Neural crest cell (in vitro differentiated cells): ENCODE measurements around the gene CDKL1. TPM values are rescaled to one million over a fixed set of nuclear protein-coding genes. Genes with fewer than 3 reads are reported as not detected.

ENCODE experiments used
- DNase-seq: peaks from one replicate; pipeline ENCODE4 v3.0.0; 2021; ENCODE audit warnings: low read depth, mixed read lengths, low spot score
- H3K27ac Mint-ChIP-seq: one replicate; pipeline ENCODE4 v1.8.0; 2021; ENCODE audit warnings: mild to moderate bottlenecking, mixed read lengths; ENCODE audit not compliant: unreplicated experiment
- H3K27me3 Mint-ChIP-seq: 2 replicates; pipeline ENCODE4 v1.8.0; 2021; ENCODE audit warnings: low read depth, mild to moderate bottlenecking, mixed read lengths
- H3K36me3 Mint-ChIP-seq: 2 replicates; pipeline ENCODE4 v1.8.0; 2021; ENCODE audit warnings: low read depth, mild to moderate bottlenecking, mixed read lengths
- H3K4me1 Mint-ChIP-seq: 2 replicates; pipeline ENCODE4 v1.8.0; 2021; ENCODE audit warnings: mixed read lengths
- H3K4me3 Mint-ChIP-seq: one replicate; pipeline ENCODE4 v1.8.0; 2021; ENCODE audit warnings: mild to moderate bottlenecking, mixed read lengths
- H3K9me3 Mint-ChIP-seq: 2 replicates; pipeline ENCODE4 v1.8.0; 2021; ENCODE audit warnings: mixed read lengths
- microRNA-seq: library from miRNA; unstranded; fragments of <30 nt; microRNA quantifications from one replicate; pipeline ENCODE4, GENCODE V29; 2020
- total RNA-seq: library from RNA; stranded (reverse); gene quantifications from 2 replicates; pipeline ENCODE4 v1.2.1, GENCODE V29; 2021
- TF ChIP-seq, protein P1 (sequence below): fragments of 200-600 bp; sonication (generic); conservative IDR thresholded peaks from 2 replicates; pipeline ENCODE4 v1.5.0; 2021; ENCODE audit warnings: antibody characterized with exemption, mild to moderate bottlenecking

CDKL1 gene
- total RNA-seq, 1 donor from 2014 or later = 6.1 TPM

DNA sequence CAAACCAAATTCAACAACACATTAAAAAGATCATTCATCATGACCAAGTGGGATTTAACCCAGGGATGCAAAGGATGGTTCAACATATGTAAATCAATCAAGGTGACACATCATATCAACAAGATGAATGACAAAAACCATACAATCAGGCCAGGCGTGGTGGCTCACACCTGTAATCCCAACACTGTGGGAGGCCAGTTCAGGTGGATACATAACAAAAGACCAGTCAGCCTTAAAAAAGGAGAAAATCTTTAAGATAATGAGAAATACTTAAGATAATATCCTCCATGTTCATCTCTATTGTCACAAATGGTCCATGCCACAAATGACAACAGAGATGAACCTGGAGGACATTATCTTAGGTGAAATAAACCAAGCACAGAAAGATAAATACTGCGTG, 97.1 kb downstream of the CDKL1 start:
- TF ChIP-seq, protein P1, sequence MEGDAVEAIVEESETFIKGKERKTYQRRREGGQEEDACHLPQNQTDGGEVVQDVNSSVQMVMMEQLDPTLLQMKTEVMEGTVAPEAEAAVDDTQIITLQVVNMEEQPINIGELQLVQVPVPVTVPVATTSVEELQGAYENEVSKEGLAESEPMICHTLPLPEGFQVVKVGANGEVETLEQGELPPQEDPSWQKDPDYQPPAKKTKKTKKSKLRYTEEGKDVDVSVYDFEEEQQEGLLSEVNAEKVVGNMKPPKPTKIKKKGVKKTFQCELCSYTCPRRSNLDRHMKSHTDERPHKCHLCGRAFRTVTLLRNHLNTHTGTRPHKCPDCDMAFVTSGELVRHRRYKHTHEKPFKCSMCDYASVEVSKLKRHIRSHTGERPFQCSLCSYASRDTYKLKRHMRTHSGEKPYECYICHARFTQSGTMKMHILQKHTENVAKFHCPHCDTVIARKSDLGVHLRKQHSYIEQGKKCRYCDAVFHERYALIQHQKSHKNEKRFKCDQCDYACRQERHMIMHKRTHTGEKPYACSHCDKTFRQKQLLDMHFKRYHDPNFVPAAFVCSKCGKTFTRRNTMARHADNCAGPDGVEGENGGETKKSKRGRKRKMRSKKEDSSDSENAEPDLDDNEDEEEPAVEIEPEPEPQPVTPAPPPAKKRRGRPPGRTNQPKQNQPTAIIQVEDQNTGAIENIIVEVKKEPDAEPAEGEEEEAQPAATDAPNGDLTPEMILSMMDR = no peak
- no peak for DNase-seq

DNA sequence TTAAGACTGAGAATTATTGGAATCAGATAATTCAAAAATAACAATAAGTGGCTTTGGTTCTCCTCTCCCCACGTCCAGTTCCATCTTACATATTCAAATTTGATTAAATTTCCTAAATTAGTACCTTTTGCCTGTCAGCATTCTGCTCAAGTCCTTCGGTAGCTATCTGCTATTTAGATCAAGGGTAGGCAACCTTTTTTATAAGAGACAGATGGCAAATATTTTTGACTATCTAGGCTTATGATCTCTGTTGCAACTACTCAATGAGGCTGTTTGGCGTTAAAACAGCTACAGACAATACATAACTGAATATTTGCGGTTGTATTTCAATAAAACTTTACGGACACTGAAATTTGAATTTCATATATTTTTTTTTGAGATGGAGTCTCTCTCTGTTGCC, 106.4 kb downstream of the CDKL1 start:
- no peaks in the 10 kb centered on the region for H3K27me3 Mint-ChIP-seq
- H3K4me3 Mint-ChIP-seq = no peak overlapping the region
- no peaks in the 10 kb centered on the region for H3K4me1 Mint-ChIP-seq
- H3K9me3 Mint-ChIP-seq = peaks cover 2% of the 10 kb centered on the region
- no peak for DNase-seq
- no peak overlapping the region for H3K27ac Mint-ChIP-seq
- TF ChIP-seq, protein P1 = no peak
- peaks cover 36% of the 10 kb centered on the region for H3K36me3 Mint-ChIP-seq

More for the DNA sequence above, 97.1 kb downstream of the CDKL1 start:
- Mint-ChIP-seq H3K4me1 (no peaks in the 10 kb centered on the region), H3K27ac (no peak overlapping the region), H3K36me3 (peaks cover 27% of the 10 kb centered on the region), H3K27me3 (no peaks in the 10 kb centered on the region), H3K9me3 (no peaks in the 10 kb centered on the region), H3K4me3 (no peak overlapping the region)

- Mint-ChIP-seq H3K4me3 (no peak overlapping the region), H3K27ac (no peak overlapping the region), H3K4me1 (no peaks in the 10 kb centered on the region), H3K9me3 (peaks cover 2% of the 10 kb centered on the region), H3K36me3 (peaks cover 30% of the 10 kb centered on the region), H3K27me3 (no peaks in the 10 kb centered on the region)
- TF ChIP-seq, protein P1 = no peak
- no peak for DNase-seq
Observed at GRCh38 chr14:50288146-50288545, 108.5 kb downstream of the CDKL1 start.

DNA sequence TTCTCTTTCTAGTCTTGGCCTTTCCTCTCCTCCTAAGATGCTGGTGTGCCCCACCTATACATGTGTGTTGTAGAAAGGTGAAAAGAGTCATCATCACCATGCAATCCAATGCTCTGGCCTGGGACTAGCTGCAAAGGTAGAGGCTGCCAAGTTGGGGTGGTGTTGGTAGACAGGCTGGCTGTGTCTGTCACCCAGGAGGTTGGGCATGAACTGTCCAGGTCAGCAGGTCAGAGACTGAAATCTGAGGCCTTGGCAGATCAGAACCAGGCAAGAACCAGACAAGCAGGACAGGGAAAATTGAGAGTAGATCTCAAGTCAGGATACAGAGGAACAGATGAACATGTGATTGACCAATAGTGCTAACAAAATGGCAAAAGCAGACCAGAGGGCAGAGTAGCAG, 110.8 kb downstream of the CDKL1 start:
- Mint-ChIP-seq H3K9me3 (no peaks in the 10 kb centered on the region), H3K27me3 (no peaks in the 10 kb centered on the region), H3K27ac (no peak overlapping the region), H3K4me3 (no peak overlapping the region), H3K36me3 (peaks cover 25% of the 10 kb centered on the region), H3K4me1 (no peaks in the 10 kb centered on the region)
- DNase-seq = no peak
- TF ChIP-seq, protein P1 = no peak

Small RNAs within 50 kb of the gene (microRNA-seq; reads per million reads assigned to microRNA genes)
- gene MIR4504 = 4.7 reads per million

Other genes starting within 250 kb of the CDKL1 start
- 25.9 and 26.3 TPM in 2 replicates for gene SOS2, start 165.3 kb downstream of the CDKL1 start, total RNA-seq
- gene L2HGDH, start 84.7 kb downstream of the CDKL1 start, total RNA-seq = 14.6 and 16.8 TPM in 2 replicates
- gene DMAC2L, start 84.6 kb downstream of the CDKL1 start, total RNA-seq = 18.8 and 19.1 TPM in 2 replicates
- 67.9 and 69.9 TPM in 2 replicates for gene MAP4K5, start 135.7 kb upstream of the CDKL1 start, total RNA-seq
- gene ATL1, start 163.3 kb upstream of the CDKL1 start, total RNA-seq = 15.9 and 17.4 TPM in 2 replicates